CD4-positive, alpha-beta T cell treated with Interleukin-6 at 100 ng/mL for 8 hours (primary cell): ENCODE results near the gene JSRP1.

Experiments
- DNase-seq: peaks from one replicate; pipeline ENCODE4 v3.0.0-alpha.2; 2020; ENCODE audit warnings: mixed read lengths, low spot score

Gene JSRP1

DNA sequence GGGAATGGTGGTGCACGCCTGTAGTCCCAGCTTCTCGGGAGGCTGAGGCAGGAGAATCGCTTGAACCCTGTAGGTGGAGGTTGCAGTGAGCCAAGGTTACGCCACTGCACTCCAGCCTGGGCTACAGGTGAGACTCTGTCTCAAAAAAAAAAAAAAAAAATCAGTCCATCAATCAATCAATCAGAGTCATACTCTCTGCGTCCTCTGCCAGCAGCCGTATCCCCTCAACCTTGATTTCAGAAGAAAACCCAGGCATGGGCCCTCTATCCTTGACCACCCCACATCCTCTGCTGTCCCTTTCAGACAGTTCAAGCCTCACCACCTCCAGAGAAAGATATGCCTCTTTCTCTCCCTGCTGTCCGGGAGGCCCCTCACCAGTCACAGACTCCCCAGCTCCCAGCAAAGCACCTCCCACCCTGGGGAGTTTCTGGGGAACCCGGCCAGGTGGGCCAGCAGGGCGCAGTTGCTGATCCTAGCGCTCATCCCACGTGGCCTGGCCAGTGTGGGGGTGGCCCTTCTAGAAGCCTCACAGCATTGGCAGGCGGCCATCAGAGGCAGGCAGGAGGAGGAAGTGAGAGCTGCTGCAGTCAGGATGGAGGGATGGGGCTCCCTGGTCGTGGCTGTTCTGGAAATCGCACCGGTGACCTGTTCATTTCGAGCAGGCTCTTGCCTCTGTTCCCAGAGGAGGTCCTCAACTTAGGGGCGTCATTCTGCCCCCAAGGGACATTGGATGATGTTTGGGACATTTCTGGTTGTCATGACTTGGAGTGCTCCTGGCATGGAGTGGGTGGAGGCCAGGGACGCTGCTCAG, 10.2 kb upstream of the JSRP1 start:
- DNase-seq, result peak; percentile 35

DNA sequence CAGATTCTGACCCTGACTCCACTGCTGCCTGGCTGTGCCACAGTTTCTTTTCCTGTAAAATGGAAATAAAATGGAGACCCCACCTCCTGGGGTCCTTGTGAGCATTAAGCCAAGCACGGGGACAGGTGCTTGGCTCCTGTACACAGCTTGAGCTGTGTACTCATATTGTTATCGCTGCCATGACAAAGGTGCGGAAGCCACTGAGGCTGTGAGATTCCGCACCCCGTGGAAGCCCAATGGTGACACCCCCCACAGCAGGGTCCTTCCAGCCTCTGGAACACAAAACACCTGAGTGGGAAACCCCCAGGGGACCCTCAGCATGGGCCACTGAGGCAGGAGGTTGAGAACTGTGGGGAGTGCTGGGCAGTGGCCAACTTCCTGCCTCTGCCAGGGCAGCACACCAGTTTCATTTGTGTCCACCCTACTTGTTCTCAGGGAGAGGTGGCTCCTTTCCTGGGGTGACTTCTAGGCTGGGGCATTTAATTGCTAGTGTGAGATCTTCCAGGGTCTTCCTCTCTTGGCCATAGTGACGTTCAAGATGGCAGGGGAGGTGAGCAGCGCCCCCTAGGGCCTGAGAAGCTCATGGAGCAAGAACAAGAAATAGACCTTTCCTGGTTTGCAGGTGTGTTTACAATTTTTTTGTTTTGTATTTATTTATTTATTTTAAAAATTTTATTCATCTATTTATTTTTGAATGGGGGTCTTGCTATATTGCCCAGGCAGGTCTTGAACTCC, 5.4 kb upstream of the JSRP1 start:
- peak; percentile 51 for DNase-seq

DNA sequence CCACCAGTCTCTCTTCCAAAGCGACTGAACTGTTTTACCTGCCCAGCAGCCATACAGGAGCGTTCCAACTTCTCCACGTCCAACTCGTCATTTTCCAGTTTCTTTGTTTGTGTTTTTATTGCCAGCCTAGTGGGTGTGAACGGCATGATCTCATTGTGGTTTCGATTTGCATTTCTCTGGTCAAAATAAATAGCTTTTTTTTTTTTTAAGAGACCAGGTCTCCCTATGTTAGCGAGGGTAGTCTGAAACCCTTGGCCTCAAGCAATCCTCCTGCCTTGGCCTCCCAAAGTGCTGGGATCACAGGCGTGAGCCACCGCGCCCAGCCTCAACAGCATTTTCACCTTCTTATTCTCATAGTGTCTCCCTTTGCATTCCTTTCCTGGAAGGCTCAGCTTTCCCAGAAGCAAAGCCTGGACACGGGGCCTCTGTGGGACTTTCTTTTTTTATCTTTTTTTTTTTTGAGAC, 4.2 kb upstream of the JSRP1 start:
- DNase-seq, result no peak

DNA sequence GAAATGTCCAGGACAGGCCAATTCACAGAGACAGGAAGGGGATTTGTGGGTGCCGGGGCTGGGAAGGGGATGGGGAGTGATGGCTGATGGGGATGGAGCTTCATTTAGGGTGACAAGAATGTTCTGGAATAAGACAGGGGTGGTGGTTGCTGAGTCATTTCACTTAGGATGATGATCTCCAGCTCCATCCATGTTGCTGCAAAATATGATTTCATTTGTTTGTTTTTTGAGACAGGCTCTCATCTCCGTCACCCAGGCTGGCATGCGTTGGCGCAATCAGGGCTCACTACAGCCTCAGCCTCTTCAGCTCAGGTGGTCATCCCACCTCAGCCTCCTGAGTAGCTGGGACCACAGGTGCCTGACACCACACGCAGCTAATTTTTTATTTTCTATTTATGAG, 3.1 kb upstream of the JSRP1 start:
- DNase-seq, result no peak

DNA sequence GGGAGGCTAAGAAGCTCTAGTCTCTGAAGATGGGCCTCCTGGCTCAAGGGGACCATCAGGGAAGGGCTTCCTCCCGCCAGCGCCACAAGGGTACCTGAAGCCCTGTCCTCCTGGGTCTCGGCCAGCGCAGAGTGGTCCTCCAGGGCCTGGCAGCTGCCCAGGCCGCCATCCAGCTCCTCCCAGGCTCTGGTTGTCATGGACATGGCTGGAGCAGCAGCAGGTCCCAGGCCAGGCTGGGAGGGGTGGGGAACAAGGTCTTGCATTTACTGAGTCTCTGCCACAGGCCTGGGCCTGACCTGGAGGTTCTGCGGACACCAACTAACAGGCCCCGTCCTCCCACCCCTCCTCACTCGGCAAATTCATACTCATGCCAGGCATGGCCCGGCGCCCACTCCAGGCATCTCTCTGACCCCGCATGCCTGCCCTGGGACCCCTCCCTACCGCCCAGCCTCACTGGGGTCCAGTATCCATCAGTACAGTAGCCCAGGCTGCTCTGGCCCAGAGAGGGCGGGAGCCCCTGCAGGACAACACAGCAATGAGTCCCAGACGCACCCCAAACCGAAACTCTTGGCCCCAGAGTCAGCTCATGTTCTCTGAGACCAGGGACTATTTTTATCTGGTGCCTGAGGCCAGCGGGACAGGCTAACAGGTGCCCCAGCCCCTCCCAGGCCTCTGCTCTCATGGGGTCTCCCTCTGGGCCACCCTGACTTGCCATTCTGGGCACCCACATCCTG, 938 bp downstream of the JSRP1 start:
- no peak for DNase-seq

DNA sequence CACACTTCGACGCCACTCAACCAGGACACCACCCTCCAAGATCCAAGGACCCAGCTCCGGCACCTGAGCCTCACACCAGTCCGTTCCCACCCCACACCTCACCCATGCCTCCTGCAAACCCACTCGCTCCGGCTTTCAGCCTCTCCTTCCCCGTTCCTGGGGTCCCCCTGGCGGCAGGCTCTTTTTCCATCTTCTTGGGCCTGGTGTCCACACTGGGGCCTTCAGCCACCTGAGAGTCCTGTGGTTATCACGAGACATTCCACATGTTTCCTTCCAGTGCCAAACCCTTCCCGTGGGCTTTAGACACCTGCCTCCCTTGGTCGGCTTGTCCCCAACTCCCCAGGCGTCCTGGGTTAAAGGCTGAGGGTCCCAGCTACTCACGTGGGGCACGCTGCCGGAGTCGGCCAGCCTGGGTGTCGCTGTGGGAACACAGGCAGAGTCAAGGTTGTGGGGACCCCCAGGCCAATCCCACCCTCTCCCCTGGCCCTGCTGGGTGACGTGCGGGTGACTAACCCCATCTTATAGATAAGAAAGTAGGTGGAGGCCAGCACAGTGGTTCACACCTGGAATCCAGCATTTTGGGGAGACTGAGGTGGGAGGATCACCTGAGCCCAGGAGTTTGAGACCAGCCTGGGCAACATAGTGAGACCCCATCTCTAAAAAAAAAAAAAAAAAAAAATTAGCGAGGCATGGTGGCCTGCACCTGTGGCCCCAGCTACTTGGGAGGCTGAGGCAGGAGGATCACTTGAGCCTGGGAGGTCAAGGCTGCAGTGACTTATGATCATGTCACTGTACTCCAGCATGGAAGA, 1.9 kb downstream of the JSRP1 start:
- no peak for DNase-seq

DNA sequence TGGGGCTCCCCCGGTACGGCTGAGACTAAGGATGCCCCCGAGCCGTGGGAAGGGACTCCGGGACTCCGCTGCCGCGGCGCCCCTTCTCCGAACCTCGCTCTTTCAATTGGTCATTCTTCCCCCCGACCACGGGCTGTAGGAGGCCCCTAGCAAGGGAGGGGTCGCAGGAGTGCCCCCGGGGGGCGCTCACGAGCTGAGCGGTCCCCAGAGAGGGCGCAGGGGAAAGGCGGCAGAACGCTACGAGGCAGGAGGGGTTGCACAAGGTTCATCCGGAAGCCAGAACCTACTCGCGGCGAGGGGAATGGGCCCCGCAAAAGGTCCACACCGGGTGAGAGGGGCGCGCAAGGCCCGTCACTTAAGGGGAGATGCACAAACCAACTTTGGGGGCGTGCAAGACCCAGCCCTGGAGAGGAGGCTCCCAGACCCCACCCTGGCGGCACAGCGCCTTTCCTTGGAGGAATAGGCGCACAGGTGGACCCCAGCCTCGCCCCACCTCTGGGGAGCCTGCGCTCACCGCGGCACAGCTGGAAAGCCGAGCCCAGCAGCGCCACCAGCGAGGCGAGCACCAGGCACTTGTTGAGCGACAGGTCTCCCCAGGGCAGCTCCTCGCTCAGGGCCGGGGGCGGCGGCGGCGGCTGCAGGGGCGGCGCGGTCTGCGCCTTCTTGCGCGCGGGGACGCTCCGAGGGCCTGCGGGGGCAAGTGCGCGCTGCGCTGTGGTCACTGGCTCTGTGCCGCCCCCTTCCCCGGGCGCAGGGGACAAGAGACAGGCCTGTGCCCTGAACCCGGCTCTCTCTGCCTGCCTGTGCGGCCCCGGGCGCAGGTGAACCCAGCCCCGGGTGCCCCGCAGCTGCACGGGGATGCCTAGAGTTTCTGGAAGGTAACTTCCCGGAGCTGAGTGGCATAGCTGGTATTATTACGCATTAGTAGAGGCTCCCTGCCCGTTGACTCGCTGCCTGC, 2.8 kb downstream of the JSRP1 start:
- DNase-seq, result peak; percentile 55

DNA sequence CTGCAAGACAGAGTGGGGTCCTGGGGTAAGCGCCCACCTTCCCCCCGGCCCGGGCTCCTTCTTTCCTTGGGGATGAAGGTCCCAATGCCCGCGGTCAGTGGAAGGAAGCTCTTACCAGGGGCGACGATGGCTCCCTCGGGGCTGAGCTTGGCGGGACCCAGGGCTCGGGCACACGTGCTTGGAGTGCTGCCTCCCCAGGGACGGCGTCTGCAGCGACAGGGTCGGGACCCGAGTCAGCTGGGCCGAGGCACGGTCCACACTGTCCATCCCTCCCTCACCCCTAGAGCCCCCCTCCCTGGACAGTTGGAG, 3.5 kb downstream of the JSRP1 start:
- DNase-seq, result no peak

DNA sequence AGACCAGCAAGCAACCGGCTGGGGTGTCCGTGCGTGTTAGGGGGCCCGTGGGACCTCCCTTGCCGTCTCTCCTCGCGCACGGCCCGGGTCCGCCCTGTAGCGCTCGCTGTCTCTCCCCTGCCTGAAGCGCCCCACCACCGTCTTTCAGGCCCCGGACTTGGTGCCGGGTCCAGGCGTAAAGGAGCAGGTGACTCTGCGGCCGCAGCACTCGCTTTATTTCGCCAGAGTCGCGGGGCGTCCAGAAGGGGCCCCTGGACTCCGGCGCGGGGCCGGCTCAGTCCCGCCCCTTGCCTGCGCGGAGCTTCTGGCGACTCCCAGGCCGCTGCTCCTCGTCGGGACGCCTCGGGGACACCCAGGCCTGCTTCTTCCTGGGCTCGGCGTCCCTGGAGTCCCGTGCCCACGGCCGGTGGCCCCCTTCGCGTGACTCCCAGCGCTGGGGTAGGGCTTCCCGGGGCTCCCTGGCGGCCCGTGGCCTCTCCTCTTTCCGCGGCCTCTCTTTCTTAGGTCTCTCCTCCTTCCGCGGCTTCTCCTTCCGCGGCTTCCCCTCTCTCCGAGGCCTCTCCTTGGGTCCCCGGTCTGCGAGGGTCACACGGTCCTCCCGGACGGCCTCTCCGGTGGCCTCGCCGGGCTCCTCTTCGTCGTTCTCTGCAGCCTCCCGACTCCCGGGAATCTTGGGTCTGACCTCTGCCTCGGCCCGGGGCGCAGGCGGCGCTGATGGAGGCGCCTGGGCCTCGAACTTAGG, 4.0 kb downstream of the JSRP1 start:
- no peak for DNase-seq

DNA sequence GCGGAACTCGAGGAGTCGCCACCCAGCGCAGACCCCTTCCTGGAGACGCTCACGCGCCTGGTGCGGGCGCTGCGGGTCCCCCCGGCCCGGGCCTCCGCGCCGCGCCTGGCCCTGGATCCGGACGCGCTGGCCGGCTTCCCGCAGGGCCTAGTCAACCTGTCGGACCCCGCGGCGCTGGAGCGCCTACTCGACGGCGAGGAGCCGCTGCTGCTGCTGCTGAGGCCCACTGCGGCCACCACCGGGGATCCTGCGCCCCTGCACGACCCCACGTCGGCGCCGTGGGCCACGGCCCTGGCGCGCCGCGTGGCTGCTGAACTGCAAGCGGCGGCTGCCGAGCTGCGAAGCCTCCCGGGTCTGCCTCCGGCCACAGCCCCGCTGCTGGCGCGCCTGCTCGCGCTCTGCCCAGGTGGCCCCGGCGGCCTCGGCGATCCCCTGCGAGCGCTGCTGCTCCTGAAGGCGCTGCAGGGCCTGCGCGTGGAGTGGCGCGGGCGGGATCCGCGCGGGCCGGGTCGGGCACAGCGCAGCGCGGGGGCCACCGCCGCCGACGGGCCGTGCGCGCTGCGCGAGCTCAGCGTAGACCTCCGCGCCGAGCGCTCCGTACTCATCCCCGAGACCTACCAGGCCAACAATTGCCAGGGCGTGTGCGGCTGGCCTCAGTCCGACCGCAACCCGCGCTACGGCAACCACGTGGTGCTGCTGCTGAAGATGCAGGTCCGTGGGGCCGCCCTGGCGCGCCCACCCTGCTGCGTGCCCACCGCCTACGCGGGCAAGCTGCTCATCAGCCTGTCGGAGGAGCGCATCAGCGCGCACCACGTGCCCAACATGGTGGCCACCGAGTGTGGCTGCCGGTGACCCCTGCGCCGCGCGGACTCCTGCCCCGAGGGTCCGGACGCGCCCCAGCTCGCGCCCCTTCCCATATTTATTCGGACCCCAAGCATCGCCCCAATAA, 4.8 kb downstream of the JSRP1 start:
- DNase-seq, result no peak

DNA sequence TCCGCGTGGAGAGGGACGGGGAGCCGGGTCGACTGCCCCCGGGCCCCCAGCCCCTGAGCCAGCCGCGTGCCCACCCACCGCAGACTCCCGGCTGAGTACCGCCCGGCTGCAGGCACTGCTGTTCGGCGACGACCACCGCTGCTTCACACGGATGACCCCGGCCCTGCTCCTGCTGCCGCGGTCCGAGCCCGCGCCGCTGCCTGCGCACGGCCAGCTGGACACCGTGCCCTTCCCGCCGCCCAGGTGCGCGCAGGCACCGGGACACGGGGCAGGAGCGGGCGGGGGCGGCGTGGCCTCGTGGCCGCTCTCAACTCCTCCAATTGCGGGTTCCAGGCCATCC, 5.5 kb downstream of the JSRP1 start:
- DNase-seq, result no peak

DNA sequence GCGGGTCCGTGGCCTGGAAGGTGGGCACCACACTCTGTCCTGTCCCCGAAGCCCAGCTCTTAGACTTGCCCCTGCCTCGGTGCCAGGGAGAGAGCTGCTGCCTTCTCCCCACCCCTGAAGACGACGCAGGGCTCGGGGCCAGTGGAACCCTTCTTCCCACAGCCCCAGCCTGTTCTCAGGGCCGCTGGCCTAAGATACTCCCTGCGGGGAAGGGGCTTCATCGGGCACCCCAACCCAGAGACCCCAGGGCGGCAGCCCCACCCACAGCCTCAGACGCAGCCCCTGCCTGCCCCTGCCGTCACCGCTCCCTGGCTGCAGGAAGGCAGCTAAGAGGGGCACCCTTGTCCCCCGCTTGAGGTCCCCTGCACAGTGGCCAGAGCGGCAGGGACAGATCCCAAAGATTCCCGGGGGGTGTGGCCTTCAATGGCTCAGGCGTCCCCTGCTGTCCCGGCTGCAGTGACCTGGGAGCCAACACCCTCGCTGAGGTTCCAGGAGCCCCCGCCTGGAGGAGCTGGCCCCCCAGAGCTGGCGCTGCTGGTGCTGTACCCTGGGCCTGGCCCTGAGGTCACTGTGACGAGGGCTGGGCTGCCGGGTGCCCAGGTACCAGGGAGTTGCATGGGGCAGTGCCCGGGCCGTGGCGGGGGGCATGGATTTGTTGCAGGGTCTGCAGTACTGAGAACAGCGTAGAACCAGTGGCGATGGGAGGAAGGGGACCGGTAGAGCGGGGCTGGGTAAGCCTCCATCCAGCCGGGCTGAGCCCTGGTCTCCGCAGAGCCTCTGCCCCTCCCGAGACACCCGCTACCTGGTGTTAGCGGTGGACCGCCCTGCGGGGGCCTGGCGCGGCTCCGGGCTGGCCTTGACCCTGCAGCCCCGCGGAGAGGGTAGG, 6.1 kb downstream of the JSRP1 start:
- DNase-seq, result no peak

DNA sequence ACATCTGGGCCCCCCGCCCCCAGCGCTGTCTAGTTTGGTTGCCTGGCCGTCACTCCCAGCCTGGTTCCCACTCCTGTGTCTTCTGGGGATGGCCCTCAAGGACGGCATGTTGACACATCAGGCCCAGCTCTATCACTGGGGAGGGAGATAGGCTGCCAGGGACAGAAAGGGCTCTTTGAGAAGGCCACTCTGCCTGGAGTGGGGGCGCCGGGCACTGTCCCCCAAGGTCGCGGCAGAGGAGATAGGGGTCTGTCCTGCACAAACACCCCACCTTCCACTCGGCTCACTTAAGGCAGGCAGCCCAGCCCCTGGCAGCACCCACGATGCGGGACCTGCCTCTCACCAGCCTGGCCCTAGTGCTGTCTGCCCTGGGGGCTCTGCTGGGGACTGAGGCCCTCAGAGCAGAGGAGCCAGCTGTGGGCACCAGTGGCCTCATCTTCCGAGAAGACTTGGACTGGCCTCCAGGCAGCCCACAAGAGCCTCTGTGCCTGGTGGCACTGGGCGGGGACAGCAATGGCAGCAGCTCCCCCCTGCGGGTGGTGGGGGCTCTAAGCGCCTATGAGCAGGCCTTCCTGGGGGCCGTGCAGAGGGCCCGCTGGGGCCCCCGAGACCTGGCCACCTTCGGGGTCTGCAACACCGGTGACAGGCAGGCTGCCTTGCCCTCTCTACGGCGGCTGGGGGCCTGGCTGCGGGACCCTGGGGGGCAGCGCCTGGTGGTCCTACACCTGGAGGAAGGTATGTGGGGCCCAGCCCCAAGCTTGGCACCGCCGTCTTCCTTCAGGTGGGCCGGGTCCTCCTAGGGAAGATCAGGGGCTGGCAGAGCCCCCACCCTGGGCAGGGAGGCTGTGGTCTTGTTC, 7.0 kb downstream of the JSRP1 start, which contains the start of gene AMH:
TSS of gene AMH (plus strand) at position 314 of the 857 bp plus-strand sequence. CDS start at position 324, 10 bp downstream.
- DNase-seq, result no peak

DNA sequence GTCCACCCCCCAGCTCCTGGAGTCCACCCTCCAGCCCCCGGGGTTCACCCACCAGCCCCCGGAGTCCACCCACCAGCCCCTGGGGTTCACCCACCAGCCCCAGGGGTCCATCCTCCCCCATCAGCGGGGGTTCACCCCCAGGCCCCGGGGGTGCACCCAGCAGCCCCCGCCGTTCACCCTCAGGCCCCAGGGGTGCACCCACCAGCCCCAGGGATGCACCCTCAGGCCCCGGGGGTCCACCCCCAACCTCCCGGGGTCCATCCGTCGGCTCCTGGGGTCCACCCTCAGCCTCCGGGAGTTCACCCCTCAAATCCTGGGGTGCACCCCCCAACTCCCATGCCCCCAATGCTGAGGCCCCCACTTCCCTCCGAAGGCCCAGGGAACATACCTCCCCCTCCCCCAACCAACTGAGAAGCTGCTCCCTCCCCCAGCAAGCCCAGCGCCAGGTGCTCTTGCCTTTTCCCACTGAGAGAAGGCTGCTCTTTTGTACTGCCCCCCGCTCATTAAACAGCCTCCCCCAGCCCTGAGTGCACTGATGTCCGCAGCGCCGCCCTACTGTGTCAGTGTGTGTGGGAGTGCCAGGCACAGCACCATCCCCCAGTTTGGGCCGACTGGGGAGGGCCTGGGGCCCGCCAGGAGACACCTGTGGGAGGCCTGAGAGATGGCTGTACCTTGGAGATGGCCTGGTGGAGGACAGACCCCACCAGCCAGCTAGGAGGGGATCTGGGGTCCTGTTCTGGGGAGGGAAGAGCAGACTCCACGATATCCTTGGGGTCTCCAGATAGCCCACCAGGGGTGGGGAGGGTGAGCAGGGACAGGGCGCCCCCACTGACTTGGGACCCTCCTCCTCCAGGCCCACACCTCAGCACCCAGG, 7.8 kb downstream of the JSRP1 start:
- DNase-seq, result no peak

DNA sequence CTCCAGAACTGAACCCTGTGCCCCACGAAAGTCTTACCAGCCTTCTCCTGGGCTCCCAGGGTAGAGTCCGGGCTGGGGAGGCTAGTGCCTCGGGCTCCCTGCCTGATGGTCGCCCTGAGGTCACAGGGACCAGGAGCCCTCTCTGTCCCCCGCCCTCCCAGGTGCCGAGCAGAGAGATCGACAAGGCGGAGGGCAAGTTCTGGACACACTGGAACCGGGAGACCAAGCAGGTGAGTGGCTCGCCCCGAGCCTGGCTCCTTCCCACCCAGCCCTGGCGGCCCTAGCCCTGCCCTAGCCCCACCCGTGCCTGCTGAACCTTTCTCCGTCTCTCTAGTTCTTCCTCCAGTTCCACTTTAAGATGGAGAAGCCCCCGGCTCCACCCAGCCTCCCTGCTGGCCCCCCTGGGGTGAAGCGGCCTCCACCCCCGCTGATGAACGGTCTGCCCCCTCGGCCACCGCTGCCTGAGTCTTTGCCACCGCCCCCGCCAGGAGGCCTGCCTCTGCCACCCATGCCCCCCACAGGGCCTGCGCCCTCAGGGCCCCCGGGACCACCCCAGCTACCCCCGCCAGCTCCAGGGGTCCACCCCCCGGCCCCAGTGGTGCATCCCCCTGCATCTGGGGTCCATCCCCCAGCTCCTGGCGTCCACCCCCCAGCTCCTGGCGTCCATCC, 8.7 kb downstream of the JSRP1 start:
- no peak for DNase-seq
